Osteocyte (in vitro differentiated cells): Measurements from ENCODE around the gene IRF2BPL. TPM values are rescaled to one million over a fixed set of nuclear protein-coding genes. Genes with fewer than 3 reads are reported as not detected.
A peak's percentile ranks its signal among the peaks of the same experiment; 100 is the strongest.

Source experiments
- DNase-seq: peaks from one replicate; pipeline ENCODE4 v3.0.0; 2021; ENCODE audit warnings: mixed read lengths; ENCODE audit not compliant: unreplicated experiment; ENCODE audit errors: extremely low spot score
- H3K27ac Mint-ChIP-seq: one replicate; pipeline ENCODE4 v1.8.0; 2021; ENCODE audit warnings: mild to moderate bottlenecking, mixed read lengths; ENCODE audit not compliant: unreplicated experiment
- H3K27me3 Mint-ChIP-seq: one replicate; pipeline ENCODE4 v1.8.0; 2021; ENCODE audit warnings: mixed read lengths; ENCODE audit not compliant: unreplicated experiment
- H3K36me3 Mint-ChIP-seq: one replicate; pipeline ENCODE4 v1.8.0; 2021; ENCODE audit warnings: mixed read lengths; ENCODE audit not compliant: unreplicated experiment
- H3K4me1 Mint-ChIP-seq: one replicate; pipeline ENCODE4 v1.8.0; 2021; ENCODE audit warnings: mixed read lengths; ENCODE audit not compliant: unreplicated experiment
- H3K4me3 Mint-ChIP-seq: one replicate; pipeline ENCODE4 v1.8.0; 2021; ENCODE audit warnings: mild to moderate bottlenecking, moderate library complexity, mixed read lengths; ENCODE audit not compliant: unreplicated experiment
- H3K9me3 Mint-ChIP-seq: one replicate; pipeline ENCODE4 v1.8.0; 2021; ENCODE audit warnings: mixed read lengths; ENCODE audit not compliant: unreplicated experiment
- CTCF ChIP-seq: fragments of 200-600 bp; sonication (generic); IDR thresholded peaks from 2 replicates; pipeline ENCODE4 v1.5.0; 2021; ENCODE audit warnings: antibody characterized with exemption, mild to moderate bottlenecking, moderate library complexity
- total RNA-seq: library from RNA; stranded (reverse); gene quantifications from 2 replicates; pipeline ENCODE4 v1.2.1, GENCODE V29; 2021

Gene IRF2BPL
- total RNA-seq, 1 donor from 2014 or later: 120 TPM

GRCh38 chr14:76985540-76986230, 42.8 kb downstream of the IRF2BPL start:
- H3K36me3 Mint-ChIP-seq: no peaks in the 10 kb centered on the region
- TF ChIP-seq CTCF: no peak
- H3K4me3 Mint-ChIP-seq: no peak overlapping the region
- peaks cover 36% of the 10 kb centered on the region for H3K4me1 Mint-ChIP-seq
- no peak for DNase-seq
- H3K27me3 Mint-ChIP-seq: no peaks in the 10 kb centered on the region
- peak overlapping the region; percentile 92 for H3K27ac Mint-ChIP-seq
- H3K9me3 Mint-ChIP-seq: peaks cover 7% of the 10 kb centered on the region

- H3K27me3 Mint-ChIP-seq: no peaks in the 10 kb centered on the region
- no peaks in the 10 kb centered on the region for H3K36me3 Mint-ChIP-seq
- no peak overlapping the region for H3K4me3 Mint-ChIP-seq
- no peak for TF ChIP-seq CTCF
- H3K27ac Mint-ChIP-seq: peak overlapping the region; percentile 92
- DNase-seq: peak; percentile 93
- peaks cover 7% of the 10 kb centered on the region for H3K9me3 Mint-ChIP-seq
- peaks cover 36% of the 10 kb centered on the region for H3K4me1 Mint-ChIP-seq
These were observed 43.6 kb downstream of the IRF2BPL start for GRCh38 chr14:76984787-76985375.

GRCh38 chr14:76984297-76984696, 44.2 kb downstream of the IRF2BPL start:
- DNase-seq: no peak
- Mint-ChIP-seq H3K27me3 (no peaks in the 10 kb centered on the region), H3K27ac (peak overlapping the region; percentile 92), H3K9me3 (peaks cover 7% of the 10 kb centered on the region), H3K4me1 (peaks cover 36% of the 10 kb centered on the region), H3K4me3 (no peak overlapping the region), H3K36me3 (no peaks in the 10 kb centered on the region)
- no peak for TF ChIP-seq CTCF

GRCh38 chr14:76981670-76982069, 46.8 kb downstream of the IRF2BPL start:
- Mint-ChIP-seq H3K27me3 (no peaks in the 10 kb centered on the region), H3K4me1 (peaks cover 30% of the 10 kb centered on the region), H3K9me3 (peaks cover 7% of the 10 kb centered on the region), H3K36me3 (no peaks in the 10 kb centered on the region), H3K4me3 (no peak overlapping the region), H3K27ac (no peak overlapping the region)
- no peak for TF ChIP-seq CTCF
- no peak for DNase-seq

- TF ChIP-seq CTCF: no peak
- Mint-ChIP-seq H3K4me3 (no peak overlapping the region), H3K27me3 (no peaks in the 10 kb centered on the region), H3K4me1 (no peaks in the 10 kb centered on the region), H3K36me3 (no peaks in the 10 kb centered on the region), H3K9me3 (peaks cover 7% of the 10 kb centered on the region), H3K27ac (no peak overlapping the region)
- no peak for DNase-seq
These were observed 50.5 kb downstream of the IRF2BPL start for GRCh38 chr14:76977793-76978720.
